B cell (primary cell): Measurements from ENCODE around the gene SHROOM2.

Experiments
- CTCF ChIP-seq: fragments of 200-600 bp; IDR thresholded peaks from one replicate; pipeline ENCODE4 v1.8.0; 2022; ENCODE audit warnings: antibody characterized with exemption, mild to moderate bottlenecking
- EZH2 ChIP-seq: IDR thresholded peaks from 2 replicates; pipeline ENCODE4 v1.6.1; 2012; ENCODE audit warnings: borderline replicate concordance, low read depth, mild to moderate bottlenecking, moderate library complexity, low read length; ENCODE audit not compliant: insufficient read depth, poor library complexity, severe bottlenecking

- TF ChIP-seq CTCF = no peak
- no peak for TF ChIP-seq EZH2
Observed at GRCh38 chrX:9775930-9776329, 10.3 kb upstream of the SHROOM2 start.
